ENCODE measurements around the gene KLHL40. TPM values are rescaled to one million over a fixed set of nuclear protein-coding genes. Genes with fewer than 3 reads are reported as not detected.

KLHL40 gene
- polyA plus RNA-seq, 1 donor from 2014 or later: not detected

GRCh38 chr3:42698911-42699230 lies 13.5 kb downstream of the KLHL40 start:
- Histone ChIP-seq H2AFZ (ENCODE audit: low read depth, low read length) (no peak overlapping the region), H3K9ac (ENCODE audit: low read length) (no peak overlapping the region), H4K20me1 (ENCODE audit: insufficient read depth) (no peaks in the 10 kb centered on the region), H3K27me3 (ENCODE audit: insufficient read depth, low read depth, low read length) (no peaks in the 10 kb centered on the region), H3K36me3 (ENCODE audit: insufficient read depth, low read length) (no peaks in the 10 kb centered on the region), H3F3A (ENCODE audit: insufficient read depth, low read length, poor library complexity, severe bottlenecking) (no peaks in the 10 kb centered on the region), H3K9me2 (ENCODE audit: insufficient read depth, low read length) (no peaks in the 10 kb centered on the region), H3K4me3 (ENCODE audit: low read length) (no peak overlapping the region), H3K79me2 (replicated peaks; ENCODE audit: insufficient read depth, low read length) (no peaks in the 10 kb centered on the region), H3K9me3 (ENCODE audit: low read length) (no peaks in the 10 kb centered on the region), H3K27ac (ENCODE audit: low read length) (no peak overlapping the region), H3K4me2 (ENCODE audit: low read length) (no peak overlapping the region)
- TF ChIP-seq EZH2 (IDR thresholded peaks at IDR 0.05; ENCODE audit: borderline replicate concordance, insufficient read depth, low read length, poor library complexity, severe bottlenecking) (no peak), CTCF (IDR thresholded peaks at IDR 0.05; ENCODE audit: poor library complexity, severe bottlenecking) (no peak), POLR2AphosphoS5 (IDR thresholded peaks at IDR 0.05) (no peak), RAD21 (conservative IDR thresholded peaks at IDR 0.05) (no peak), EP300 (conservative IDR thresholded peaks at IDR 0.05; ENCODE audit: poor library complexity, severe bottlenecking) (no peak), SMC3 (conservative IDR thresholded peaks at IDR 0.05; ENCODE audit: poor library complexity) (no peak), MXI1 (conservative IDR thresholded peaks at IDR 0.05; ENCODE audit: poor library complexity, severe bottlenecking) (no peak), REST (IDR thresholded peaks at IDR 0.05; ENCODE audit: borderline replicate concordance) (no peak), TAF1 (IDR thresholded peaks at IDR 0.05; ENCODE audit: low read depth) (no peak)

GRCh38 chr3:42699511-42699971 lies 14.2 kb downstream of the KLHL40 start:
- H3K9me2 ChIP-seq (ENCODE audit: insufficient read depth, low read length): no peaks in the 10 kb centered on the region
- no peak overlapping the region for H3K27ac ChIP-seq (ENCODE audit: low read length)
- H4K20me1 ChIP-seq (ENCODE audit: insufficient read depth): no peaks in the 10 kb centered on the region
- H3K79me2 ChIP-seq (replicated peaks; ENCODE audit: insufficient read depth, low read length): no peaks in the 10 kb centered on the region
- H3K36me3 ChIP-seq (ENCODE audit: insufficient read depth, low read length): no peaks in the 10 kb centered on the region
- no peaks in the 10 kb centered on the region for H3K27me3 ChIP-seq (ENCODE audit: insufficient read depth, low read depth, low read length)
- no peak overlapping the region for H3K9ac ChIP-seq (ENCODE audit: low read length)
- H3F3A ChIP-seq (ENCODE audit: insufficient read depth, low read length, poor library complexity, severe bottlenecking): no peaks in the 10 kb centered on the region
- no peak overlapping the region for H3K4me2 ChIP-seq (ENCODE audit: low read length)
- no peak for TF ChIP-seq EP300 (conservative IDR thresholded peaks at IDR 0.05; ENCODE audit: poor library complexity, severe bottlenecking)
- TF ChIP-seq POLR2AphosphoS5 (IDR thresholded peaks at IDR 0.05): no peak
- TF ChIP-seq RAD21 (conservative IDR thresholded peaks at IDR 0.05): no peak
- no peak for TF ChIP-seq CTCF (IDR thresholded peaks at IDR 0.05; ENCODE audit: poor library complexity, severe bottlenecking)
- no peak for TF ChIP-seq REST (IDR thresholded peaks at IDR 0.05; ENCODE audit: borderline replicate concordance)
- TF ChIP-seq SMC3 (conservative IDR thresholded peaks at IDR 0.05; ENCODE audit: poor library complexity): no peak
- TF ChIP-seq EZH2 (IDR thresholded peaks at IDR 0.05; ENCODE audit: borderline replicate concordance, insufficient read depth, low read length, poor library complexity, severe bottlenecking): no peak
- TF ChIP-seq TAF1 (IDR thresholded peaks at IDR 0.05; ENCODE audit: low read depth): no peak
- no peak for TF ChIP-seq MXI1 (conservative IDR thresholded peaks at IDR 0.05; ENCODE audit: poor library complexity, severe bottlenecking)
- no peaks in the 10 kb centered on the region for H3K9me3 ChIP-seq (ENCODE audit: low read length)
- H2AFZ ChIP-seq (ENCODE audit: low read depth, low read length): no peak overlapping the region
- H3K4me3 ChIP-seq (ENCODE audit: low read length): no peak overlapping the region
